NCI-H748 treated with DMSO at 0.1 percent for 48 hours (cell line): ENCODE data around the gene S100A8.
"Not testable (repeated sequence)": the region's sequence is repeated elsewhere in the genome, so short reads cannot be mapped to it uniquely, and the experiment has no call there.

Source experiments
- DNase-seq: peaks from one replicate; lab custom pipeline; 2025; lab: John Stamatoyannopoulos, UW

The S100A8 gene

DNA sequence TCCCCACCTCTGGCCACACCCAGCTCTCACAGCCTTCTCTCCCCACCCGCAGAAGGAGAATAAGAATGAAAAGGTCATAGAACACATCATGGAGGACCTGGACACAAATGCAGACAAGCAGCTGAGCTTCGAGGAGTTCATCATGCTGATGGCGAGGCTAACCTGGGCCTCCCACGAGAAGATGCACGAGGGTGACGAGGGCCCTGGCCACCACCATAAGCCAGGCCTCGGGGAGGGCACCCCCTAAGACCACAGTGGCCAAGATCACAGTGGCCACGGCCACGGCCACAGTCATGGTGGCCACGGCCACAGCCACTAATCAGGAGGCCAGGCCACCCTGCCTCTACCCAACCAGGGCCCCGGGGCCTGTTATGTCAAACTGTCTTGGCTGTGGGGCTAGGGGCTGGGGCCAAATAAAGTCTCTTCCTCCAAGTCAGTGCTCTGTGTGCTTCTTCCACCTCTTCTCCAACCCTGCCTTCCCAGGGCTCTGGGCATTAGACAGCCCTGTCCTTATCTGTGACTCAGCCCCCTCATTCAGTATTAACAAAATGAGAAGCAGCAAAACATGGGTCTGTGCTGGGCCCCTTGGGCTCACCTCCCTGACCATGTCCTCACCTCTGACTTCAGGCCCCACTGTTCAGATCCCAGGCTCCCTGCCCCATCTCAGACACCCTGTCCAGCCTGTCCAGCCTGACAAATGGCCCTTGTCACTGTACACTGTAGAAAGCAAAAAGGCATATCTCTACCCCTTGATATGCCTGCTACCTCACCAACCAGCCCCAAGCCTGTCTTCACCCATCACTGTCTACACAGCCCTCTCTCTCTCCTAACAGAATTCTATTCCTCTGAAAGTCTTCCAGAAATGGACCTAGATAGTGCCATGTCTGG lies 30.0 kb downstream of the S100A8 start:
- DNase-seq = no peak

DNA sequence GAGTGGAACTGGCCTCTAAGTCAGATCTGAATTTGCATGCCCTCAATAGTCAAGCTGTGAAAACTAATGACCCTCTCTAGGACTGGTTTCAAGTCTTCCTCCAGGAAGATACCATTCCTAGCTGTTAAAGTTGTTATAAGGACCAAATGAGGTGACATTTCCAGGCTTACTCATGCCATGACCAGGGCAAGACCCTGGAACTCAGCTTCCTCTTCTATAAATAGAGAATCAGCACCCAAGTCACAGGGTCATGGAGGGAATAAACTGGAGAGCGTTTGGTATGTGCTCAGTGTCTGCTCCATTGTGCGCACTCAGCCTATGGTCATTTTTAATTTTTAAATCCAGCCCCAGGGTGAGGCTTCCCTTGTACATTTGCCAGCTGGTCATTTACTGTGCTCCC lies 30.7 kb downstream of the S100A8 start:
- DNase-seq = no peak

DNA sequence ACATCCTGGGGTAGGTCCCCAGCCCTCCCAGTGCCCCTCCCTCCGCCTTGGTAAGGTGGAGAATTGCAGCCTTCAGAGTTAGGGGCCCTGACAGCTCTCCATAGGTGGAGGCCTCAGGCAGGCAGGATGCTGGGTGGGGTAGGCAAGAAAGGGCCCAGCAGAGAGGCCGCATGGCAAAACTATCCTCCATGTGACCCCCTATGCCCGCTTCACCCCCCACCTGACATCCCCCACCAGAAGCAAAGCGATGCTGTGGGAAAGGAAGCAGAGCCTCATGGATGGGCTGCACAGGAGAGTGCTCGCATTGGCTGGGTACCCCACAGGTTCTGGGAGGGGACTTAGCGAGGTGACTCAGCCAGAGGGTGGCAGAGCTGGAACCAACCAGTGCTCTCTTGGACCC lies 31.6 kb downstream of the S100A8 start:
- DNase-seq = no peak

DNA sequence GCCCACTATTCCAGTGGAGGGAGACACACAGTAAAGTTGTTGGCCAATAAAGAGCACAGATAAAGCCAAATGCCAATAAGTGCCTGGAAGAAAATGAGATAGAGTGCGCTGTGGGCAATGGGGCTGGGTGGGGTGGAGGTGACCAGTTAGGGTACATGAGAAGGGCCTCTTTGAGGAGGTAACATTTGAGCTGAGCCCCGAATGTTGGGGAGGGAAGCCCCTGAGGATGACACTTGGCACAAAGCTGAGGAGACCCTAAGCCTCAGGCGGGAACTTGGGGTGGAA lies 32.2 kb downstream of the S100A8 start:
- DNase-seq = no peak

DNA sequence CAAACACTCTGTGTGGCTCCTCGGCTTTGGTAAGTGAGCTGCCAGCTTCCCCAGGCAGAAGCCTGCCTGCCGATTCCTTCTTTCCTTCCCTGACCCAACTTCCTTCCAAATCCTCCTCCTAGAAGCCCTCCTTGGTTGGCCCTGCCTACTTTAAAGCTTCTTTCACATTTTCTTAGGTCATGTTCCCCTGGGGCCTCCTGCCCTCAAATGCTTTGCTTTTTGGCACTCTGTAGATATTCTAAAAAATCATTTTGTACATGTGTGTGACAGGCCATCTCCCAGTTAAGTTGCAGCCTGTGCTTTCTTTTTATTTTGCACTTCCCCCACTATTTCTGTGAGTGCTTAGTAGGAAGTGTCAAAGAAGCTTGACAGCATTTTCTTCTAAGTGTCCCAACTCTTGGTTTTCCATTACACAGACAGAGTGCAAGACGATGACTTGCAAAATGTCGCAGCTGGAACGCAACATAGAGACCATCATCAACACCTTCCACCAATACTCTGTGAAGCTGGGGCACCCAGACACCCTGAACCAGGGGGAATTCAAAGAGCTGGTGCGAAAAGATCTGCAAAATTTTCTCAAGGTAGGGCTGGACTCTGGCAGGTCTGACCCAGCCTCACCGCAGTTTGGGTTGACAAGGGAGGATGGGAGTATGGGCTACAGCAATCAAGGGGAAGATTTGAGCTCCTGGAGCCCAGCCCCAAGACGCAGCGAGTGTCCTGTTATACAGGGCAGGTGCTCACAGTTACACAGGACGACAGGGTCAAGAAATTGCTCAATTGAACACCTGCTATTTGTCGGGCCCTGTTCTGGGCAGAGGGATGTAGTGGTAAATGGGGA lies 32.8 kb downstream of the S100A8 start, which contains the start of gene S100A9:
Gene S100A9, plus strand, starts transcription at position 2 of the 838 bp plus-strand sequence. Its CDS starts 430 bp downstream, at position 432.
- DNase-seq = no peak

DNA sequence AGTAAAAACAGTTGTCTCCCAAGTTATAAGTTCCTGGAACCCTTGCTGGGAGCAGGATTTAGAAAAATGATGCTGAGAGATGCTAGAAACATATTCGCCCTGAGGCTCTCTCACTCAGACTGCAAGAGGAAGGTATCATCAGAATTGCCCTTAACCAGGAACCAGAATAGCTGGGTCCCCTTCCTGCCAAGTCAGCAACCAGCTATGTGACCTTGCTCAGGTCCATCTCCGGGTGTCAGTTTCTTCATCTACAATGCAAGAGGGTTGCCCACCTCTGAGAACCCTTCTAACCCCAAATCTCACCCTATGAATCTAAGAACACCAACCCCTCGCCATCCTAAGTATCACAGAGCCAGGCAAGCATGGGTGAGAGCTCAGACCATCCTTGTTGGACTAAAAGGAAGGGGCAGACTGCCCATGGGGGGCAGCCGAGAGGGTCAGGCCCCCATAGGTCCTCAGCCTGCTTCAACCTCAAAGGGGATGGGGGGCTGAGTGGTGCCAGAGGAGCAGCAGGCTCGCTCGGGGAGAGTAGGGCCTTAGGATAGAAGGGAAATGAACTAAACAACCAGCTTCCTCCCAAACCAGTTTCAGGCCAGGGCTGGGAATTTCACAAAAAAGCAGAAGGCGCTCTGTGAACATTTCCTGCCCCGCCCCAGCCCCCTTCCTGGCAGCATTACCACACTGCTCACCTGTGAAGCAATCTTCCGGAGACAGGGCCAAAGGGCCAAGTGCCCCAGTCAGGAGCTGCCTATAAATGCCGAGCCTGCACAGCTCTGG lies 33.6 kb downstream of the S100A8 start:
- DNase-seq = no peak

DNA sequence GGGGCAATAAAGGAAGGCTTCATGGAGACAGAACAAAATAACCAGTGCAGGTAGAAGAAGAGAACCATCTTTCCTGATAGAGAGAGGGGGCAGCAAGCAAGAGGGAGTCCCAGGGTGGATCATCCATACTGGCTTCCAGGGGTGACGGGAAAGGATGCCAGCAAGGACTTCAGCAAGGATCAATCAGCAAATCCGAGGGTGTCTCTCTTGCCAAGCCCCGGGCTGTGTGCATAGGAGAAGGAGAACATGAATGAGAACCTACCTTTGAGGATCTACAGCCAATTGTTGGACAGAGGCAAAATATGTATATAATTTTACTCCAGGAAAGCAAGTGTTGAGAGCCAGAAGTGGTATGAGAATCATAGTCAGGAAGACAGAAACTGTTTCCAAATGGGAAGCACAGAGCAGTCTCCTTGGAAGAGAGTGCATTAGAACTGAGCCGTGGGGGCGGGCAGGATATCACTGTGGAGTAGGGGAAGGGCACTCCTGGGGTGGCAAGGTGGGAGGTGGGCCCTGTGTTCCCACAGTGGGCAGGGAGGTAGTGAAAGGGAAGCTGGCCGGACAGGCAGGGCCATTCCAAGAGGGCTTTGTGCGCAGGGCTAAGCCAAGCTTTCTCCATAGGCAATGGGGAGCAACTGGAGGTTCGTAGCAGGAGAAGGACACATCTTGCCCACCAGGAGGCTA lies 34.3 kb downstream of the S100A8 start:
- no peak for DNase-seq

DNA sequence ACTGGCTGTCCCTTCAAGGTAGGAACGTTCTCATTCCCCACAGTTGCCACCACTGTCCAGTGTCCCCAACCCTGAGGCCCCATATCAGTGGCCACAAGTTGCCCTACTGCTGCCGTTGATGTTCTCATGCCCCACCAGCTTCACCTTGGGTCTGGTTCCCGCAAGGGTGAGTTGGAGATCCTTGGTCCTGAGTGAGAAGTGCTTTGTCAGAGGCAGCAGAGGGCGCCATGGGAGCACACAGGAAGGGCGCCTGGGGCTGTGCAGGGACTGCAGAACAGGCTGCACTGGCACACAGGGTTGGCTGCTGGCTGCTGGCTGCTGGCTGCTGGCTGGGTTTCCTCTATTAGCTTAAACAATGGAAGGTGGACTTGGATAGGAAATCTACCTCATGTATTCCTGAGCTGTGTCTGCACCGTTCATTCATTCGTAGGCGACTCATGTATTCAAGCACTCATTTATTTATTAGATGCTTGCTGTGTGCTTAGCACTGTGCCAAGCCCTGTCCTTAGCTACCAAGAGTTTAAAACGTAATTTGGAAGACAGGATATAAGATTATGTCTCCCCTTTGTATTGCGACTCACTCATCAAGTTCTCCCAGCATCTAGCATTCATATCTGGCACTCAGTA lies 35.3 kb downstream of the S100A8 start:
- peak; percentile 59 for DNase-seq

DNA sequence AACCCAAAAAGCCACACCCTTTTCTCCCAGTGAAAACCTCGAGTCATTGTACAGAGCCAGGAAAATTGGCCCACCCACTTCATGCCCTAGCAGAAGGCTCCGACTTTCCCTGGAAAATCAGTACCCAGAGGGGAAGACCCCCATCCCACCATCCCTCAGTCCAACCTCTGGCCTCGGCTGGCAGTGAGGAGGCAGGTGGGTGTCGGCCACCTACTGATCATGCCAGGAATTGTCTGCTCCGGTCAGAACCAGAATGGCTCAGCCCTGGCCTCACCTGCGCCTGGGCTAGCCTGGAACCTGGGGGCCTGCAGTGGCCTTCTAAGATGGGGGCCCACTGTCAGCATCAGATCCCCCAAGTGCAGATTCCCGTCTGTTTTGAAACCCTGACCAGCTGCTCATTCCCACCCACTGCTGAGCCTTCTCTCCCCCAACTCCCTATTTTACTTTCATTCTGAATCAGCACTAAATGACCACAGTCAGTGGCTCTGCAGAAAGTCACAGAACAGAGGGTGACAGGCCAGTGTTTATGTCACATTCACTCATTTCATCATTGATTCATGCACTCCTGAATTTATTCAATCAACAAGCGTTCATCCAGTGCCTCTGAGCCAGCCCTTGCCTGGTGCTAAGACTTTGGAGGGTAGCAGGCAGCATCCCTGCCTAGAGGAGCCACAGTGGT lies 36.2 kb downstream of the S100A8 start:
- DNase-seq = no peak

DNA sequence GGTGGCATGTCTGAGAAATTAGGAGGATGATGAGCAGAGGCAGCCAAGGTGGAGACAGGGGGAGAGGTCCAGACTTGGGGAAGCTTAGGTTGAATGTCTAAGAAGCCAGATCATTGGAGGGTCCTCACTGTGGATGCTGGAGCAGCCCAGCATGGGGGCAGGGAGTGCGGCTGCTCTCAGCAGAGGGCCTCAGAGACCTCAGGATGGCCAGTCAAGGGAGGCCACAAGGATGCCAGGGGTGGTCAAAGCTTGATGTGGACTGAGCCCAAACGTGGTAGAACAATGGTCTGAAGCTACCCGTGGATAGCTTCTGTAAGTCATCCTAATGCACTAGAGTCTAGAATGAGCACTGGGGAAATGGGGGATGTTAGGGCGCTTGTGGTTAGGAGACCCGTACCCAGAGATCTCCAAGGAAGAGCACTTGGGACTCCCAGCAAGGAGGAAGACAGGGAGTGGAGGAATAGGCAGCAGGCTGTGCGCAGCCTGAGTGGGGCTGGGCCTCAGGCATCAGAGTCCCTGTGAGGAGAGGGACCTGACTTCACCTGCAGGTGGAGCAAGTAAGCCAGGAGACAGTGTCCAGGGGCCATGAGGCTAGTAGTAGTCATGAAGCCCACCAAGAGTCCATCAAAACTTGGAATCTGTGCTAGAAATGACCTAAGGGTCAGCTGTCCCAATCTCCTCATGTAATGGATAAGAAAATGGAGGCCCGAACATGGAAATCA lies 37.5 kb downstream of the S100A8 start:
- no peak for DNase-seq

DNA sequence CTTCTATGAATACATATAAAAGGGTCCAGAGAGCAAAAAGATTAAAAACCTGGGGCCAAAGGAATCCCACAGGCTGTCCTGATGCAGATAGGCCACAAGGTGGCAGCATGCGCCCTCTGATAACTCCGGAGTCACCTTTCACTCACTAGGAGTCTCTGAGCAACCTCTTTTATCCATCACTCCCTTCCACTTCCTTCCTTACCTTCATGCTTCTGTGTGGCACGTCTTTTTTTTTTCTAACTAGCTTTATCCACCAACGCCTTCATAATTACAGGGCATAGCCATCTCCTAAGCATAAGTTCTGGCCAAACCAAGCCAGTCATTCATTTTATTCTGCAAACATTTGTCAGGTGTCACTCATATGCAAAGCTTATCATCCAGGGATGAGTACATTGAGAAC lies 38.4 kb downstream of the S100A8 start:
- DNase-seq = peak; percentile 66

DNA sequence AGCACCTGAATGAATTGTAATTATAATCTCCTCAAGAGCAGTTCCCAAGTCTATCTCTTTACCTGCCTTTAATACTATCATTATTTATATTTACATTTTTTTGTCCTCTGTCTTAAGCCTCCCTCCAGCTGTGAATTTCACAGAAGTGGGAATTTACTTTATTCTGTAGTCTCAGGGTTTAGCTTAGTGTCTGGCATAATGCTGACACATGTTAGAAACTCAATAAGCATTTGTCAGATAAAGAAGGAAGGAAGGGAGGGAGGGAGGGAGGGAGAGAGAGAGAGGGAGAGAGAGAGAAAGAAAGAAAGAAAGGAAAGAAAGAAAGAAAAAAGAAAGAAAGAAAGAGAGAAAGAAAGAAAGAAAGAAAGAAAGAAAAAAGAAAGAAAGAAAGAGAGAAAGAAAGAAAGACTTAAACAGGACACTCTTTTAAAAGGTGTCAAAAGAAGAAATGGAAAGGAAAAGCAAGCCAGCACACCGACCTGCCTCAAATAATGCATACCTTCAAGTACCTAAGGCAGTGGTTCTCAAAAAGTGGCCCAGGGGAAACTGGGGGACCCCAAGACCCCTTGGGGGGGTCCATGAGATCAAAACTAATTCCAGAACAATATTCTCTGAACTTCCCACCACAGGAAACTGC lies 40.4 kb downstream of the S100A8 start:
- no peak for DNase-seq

DNA sequence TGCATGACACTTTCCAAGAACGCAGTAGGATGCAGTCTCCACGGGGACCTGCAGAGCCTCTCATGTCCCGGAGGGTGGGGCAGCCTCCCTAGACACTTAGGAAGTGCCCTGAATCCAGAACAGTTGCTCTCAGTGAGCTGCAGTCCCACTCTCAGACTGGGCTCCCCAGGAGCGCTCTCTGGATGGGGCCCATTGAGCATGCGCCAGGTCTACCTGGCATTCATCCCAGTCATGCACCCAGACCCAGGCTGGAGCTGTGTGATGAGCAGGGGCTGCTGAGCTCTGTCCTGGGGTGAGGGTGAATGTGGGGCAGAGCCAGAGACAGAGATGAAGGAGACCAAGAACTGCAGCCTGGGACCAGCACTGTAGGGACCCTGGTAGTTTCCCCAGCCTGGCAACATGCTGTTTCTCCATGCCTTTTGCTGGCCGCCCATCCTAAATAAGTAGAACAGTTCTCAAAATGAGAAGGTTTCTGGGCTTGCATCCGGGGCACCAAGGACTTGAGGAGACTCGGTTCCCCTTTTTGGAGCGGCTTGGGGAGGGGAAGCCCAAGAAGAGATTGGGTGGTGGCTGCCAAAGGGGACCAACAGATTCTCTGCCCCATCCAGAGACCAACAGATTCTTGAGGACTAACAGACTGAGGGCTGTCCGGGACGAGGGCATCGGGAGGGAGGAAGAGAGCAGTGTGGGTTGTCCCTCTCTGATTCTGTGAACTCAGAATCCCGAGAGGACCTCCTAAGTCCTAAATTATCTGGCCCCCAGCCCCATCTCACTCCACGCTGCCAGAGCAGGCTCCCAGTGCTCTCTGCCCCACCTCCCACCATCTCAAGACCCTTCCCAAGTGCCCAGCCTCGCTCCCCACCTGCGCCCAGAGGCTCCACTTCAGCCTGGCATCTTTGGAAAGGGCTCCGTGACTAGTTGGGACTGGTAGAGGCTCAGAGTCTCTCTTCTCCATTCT lies 41.2 kb downstream of the S100A8 start:
- no peak for DNase-seq

DNA sequence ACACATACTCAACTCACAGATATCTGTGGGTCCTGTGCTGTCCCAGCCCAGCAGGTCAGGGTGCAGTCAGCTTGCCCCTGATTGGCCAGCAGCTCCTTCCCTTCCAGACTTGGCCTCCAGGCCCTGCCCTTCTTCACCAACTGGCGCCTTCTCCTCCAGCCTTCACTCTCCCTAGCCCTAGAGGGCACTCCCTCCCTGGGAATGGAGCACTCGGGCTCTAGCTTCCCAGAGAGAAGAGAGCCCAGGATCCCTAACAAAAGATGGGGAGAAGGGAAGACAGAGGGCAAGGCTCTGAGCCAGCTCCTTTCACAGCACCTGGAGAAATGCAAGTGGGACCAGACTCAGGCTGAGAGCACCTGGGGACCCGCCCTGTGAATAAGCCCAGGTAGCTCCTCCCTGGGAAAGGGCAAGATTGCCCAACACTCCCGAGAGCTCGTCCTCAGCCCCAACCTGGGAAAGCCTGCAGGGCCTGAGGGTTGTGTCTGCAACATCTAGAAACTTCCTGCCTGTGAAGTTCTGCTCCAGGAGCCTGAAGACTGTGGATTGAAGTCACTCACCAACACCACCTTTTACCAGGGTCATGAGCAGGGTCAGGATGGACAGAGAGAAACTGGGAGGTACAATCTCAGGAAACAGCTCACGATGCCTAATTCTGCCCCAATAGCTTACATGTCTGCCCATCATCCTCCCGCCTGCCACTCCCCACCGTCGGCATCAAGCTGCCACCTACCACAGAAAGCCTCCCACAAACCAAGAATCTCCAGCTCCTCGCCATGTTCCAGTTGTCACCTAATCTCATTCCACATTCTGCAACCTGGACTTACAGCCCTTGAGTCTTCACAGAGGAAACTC lies 42.1 kb downstream of the S100A8 start, which contains the start of gene PGLYRP4:
Gene PGLYRP4, minus strand, starts transcription at position 331 of the 852 bp plus-strand sequence. CDS start 909 bp downstream, outside the sequence.
- no peak for DNase-seq

DNA sequence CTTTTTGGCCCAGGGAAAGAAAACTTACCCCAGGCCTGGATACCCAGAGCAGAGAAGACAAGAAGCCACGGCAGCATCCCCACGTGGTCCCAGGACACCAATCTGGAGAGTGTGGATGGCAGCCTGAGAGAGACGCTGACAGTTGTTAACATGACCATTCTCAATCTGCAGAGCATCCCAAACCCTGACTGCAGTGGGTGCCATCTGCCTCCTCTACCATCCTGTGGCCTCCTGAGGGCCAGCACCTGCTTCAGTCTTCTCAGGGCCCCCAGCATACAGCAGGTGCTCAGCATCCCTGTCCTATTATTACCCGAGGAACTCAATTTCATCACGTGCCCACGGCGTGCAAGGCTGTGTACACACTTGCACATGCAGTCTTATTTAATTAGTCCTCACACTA lies 43.0 kb downstream of the S100A8 start:
- no peak for DNase-seq

DNA sequence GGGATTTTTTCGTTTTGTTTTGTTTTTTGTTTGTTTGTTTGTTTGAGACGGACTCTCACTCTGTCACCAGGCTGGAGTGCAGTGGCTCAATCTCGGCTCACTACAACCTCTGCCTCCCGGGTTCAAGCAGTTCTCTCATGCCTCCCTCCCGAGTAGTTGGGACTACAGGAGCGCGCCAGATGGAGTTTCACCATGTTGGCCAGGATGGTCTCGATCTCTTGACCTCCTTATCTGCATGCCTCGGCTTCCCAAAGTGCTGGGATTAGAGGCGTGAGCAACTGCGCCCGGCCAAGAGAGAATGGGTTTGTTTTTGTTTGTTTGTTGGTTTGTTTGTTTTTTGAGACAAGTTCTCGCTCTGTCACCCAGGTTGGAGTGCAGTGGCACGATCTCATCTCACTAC lies 43.8 kb downstream of the S100A8 start:
- not testable (repeated sequence) for DNase-seq

DNA sequence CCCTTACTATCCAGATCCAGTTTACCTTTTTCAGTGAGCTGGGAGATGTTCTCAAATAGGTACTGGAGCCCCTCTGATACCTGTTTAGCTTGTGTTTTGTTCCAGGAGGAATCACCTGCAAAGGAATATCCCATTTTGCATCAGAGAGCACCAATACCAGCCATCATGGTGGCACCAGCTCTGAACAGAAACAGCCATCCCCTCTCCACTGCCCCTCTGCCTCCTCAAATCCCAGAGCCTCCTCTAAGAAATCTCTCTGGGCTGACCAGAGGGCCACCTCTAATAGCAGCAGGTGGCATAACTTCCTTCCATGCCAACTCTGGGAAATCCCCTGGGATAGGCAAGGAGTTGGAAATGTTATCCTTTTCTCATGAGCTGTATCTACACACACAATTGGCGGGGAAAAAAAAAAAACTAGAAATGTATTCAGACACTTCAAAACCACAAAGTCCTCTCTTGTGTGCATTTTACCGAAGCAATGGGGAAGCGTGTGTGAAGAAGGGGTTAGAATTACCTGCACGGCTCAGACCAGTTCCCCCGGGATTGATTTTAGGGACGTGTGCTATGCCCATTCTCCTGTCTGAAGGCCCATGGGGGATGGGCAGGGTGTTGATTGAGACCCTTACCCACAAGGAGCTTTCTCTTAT lies 44.7 kb downstream of the S100A8 start:
- no peak for DNase-seq
